ENCODE results near the gene KIF26B.

GRCh38 chr1:245306020-245306419 is 151.2 kb downstream of the KIF26B start:
- TF ChIP-seq SMC3 (IDR thresholded peaks at IDR 0.05) (no peak), CTCF (IDR thresholded peaks at IDR 0.05) (no peak), TFCP2L1 (CRISPR knock-in tag; IDR thresholded peaks at IDR 0.05) (no peak), POLR2A (IDR thresholded peaks at IDR 0.05; ENCODE audit: low read length) (no peak), REST (IDR thresholded peaks at IDR 0.05) (no peak), EP300 (IDR thresholded peaks at IDR 0.05) (no peak), MAFK (IDR thresholded peaks at IDR 0.05; ENCODE audit: partially characterized antibody) (no peak), CEBPB (IDR thresholded peaks at IDR 0.05) (no peak)

Data from A549 (cell line).